Stomach (tissue), 4 donors: Measurements from ENCODE around the gene MED12L.

Experiments
- CTCF ChIP-seq, 7 experiments: fragments of 450-650 bp in 4 of 7; fragments of 200-600 bp in 3 of 7; sonication (generic) in 3 of 7; IDR thresholded peaks; one replicate each; pipeline ENCODE4 v1.5.1; 2016 to 2019; ENCODE audit warnings: antibody characterized with exemption in 7 of 7, control low read depth in 2 of 7, mild to moderate bottlenecking in 1 of 7
- POLR2A ChIP-seq, 4 donors: fragments of 450-650 bp; IDR thresholded peaks; one replicate each; pipeline ENCODE4 v1.6.1; 2016; ENCODE audit warnings: antibody characterized with exemption in 4 of 4, control low read depth in 2 of 4, mild to moderate bottlenecking in 1 of 4, moderate library complexity in 1 of 4
- POLR2AphosphoS5 ChIP-seq, 3 donors: sonication (generic); formaldehyde crosslinking; IDR thresholded peaks; one replicate each; pipeline ENCODE4 v1.6.1; 2016; ENCODE audit warnings: antibody characterized with exemption in 3 of 3

DNA sequence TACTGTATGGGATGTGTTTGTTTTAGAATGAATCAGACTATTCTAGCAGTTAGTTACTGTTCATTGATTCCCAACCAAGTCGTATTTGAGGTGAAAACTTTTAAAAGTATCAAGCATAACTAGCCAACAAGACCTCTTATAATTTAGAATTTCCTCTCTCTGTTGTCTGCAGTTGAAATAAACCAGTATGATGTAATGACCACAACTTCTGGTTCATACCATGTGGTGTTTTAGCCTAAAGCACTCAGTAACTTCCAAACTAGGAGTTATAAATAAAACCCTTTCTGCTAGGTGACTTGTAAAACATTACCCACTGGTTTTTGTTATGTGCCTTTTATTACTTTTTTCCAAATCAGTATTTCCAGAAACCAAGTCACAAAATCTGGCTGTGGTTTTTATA lies 318.9 kb downstream of the MED12L start:
- no peak for TF ChIP-seq CTCF (IDR thresholded peaks at IDR 0.05)
- no peak for TF ChIP-seq POLR2AphosphoS5 (IDR thresholded peaks at IDR 0.05)
- no peak for TF ChIP-seq POLR2A (IDR thresholded peaks at IDR 0.05)
